ENCODE data around the gene PEX11G.

Gene PEX11G

GRCh38 chr19:7460562-7460966, 28.3 kb downstream of the PEX11G start:
- H3K4me3 ChIP-seq (ENCODE audit: insufficient read length, low read depth), result no peak overlapping the region
- H3K4me1 ChIP-seq (ENCODE audit: insufficient read depth, insufficient read length), result peaks cover 12% of the 10 kb centered on the region
- peaks cover 71% of the 10 kb centered on the region for H3K36me3 ChIP-seq (ENCODE audit: insufficient read depth, insufficient read length, low read length)
- H3K9ac ChIP-seq (ENCODE audit: insufficient read length, low read depth), result no peak overlapping the region
- H3K9me3 ChIP-seq (ENCODE audit: insufficient read depth, low read length), result no peaks in the 10 kb centered on the region
- H3K27me3 ChIP-seq (ENCODE audit: insufficient read depth, insufficient read length), result no peaks in the 10 kb centered on the region
- TF ChIP-seq SUZ12 (IDR thresholded peaks at IDR 0.05; ENCODE audit: extremely low read depth, insufficient read depth, insufficient read length) (no peak), ZNF274 (IDR thresholded peaks at IDR 0.05; ENCODE audit: low read depth, low read length) (no peak), YY1 (IDR thresholded peaks at IDR 0.05; ENCODE audit: insufficient read depth, insufficient read length) (no peak)
- no peak for DNase-seq (ENCODE audit: low read depth, low spot score)

DNA sequence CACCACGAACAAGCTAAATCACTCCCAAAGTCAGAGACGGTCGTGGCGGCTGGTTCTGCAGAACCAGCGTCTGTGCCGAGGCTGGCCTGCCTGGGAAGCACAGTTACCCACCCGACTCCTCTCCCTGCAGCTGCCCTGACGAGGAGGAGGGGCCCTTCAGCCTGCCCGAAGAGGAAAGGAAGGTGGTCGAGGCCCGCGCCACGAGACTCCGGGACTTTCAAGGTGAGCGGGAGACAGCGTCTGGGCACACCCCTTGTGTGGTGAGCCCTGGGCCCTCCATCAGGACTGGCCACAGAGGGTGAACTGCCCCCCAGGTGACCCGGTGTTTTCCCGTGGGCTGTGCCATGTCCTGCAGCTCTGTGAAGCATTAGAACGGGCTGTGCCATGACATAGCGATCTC, 29.1 kb downstream of the PEX11G start:
- DNase-seq (ENCODE audit: low read depth, low spot score), result no peak
- H3K36me3 ChIP-seq (ENCODE audit: insufficient read depth, insufficient read length, low read length), result peaks cover 75% of the 10 kb centered on the region
- no peak overlapping the region for H3K4me3 ChIP-seq (ENCODE audit: insufficient read length, low read depth)
- H3K9me3 ChIP-seq (ENCODE audit: insufficient read depth, low read length), result no peaks in the 10 kb centered on the region
- peaks cover 10% of the 10 kb centered on the region for H3K4me1 ChIP-seq (ENCODE audit: insufficient read depth, insufficient read length)
- H3K27me3 ChIP-seq (ENCODE audit: insufficient read depth, insufficient read length), result no peaks in the 10 kb centered on the region
- TF ChIP-seq YY1 (IDR thresholded peaks at IDR 0.05; ENCODE audit: insufficient read depth, insufficient read length) (no peak), ZNF274 (IDR thresholded peaks at IDR 0.05; ENCODE audit: low read depth, low read length) (no peak), SUZ12 (IDR thresholded peaks at IDR 0.05; ENCODE audit: extremely low read depth, insufficient read depth, insufficient read length) (no peak)
- no peak overlapping the region for H3K9ac ChIP-seq (ENCODE audit: insufficient read length, low read depth)

GRCh38 chr19:7458675-7459074, 30.2 kb downstream of the PEX11G start:
- H3K9me3 ChIP-seq (ENCODE audit: insufficient read depth, low read length), result peaks cover 7% of the 10 kb centered on the region; the same call in 1 of the 2 replicates
- no peak overlapping the region for H3K9ac ChIP-seq (ENCODE audit: insufficient read length, low read depth)
- DNase-seq (ENCODE audit: low read depth, low spot score), result no peak
- peaks cover 77% of the 10 kb centered on the region for H3K36me3 ChIP-seq (ENCODE audit: insufficient read depth, insufficient read length, low read length)
- H3K4me3 ChIP-seq (ENCODE audit: insufficient read length, low read depth), result no peak overlapping the region
- H3K4me1 ChIP-seq (ENCODE audit: insufficient read depth, insufficient read length), result peaks cover 10% of the 10 kb centered on the region
- H3K27me3 ChIP-seq (ENCODE audit: insufficient read depth, insufficient read length), result no peaks in the 10 kb centered on the region
- TF ChIP-seq YY1 (IDR thresholded peaks at IDR 0.05; ENCODE audit: insufficient read depth, insufficient read length) (no peak), ZNF274 (IDR thresholded peaks at IDR 0.05; ENCODE audit: low read depth, low read length) (no peak), SUZ12 (IDR thresholded peaks at IDR 0.05; ENCODE audit: extremely low read depth, insufficient read depth, insufficient read length) (no peak)

- no peak for DNase-seq (ENCODE audit: low read depth, low spot score)
- H3K4me3 ChIP-seq (ENCODE audit: insufficient read length, low read depth), result no peak overlapping the region
- peaks cover 11% of the 10 kb centered on the region; the same call in 1 of the 2 replicates for H3K9me3 ChIP-seq (ENCODE audit: insufficient read depth, low read length)
- no peak overlapping the region for H3K9ac ChIP-seq (ENCODE audit: insufficient read length, low read depth)
- no peak for TF ChIP-seq YY1 (IDR thresholded peaks at IDR 0.05; ENCODE audit: insufficient read depth, insufficient read length)
- no peak for TF ChIP-seq ZNF274 (IDR thresholded peaks at IDR 0.05; ENCODE audit: low read depth, low read length)
- no peak for TF ChIP-seq SUZ12 (IDR thresholded peaks at IDR 0.05; ENCODE audit: extremely low read depth, insufficient read depth, insufficient read length)
- peaks cover 6% of the 10 kb centered on the region for H3K4me1 ChIP-seq (ENCODE audit: insufficient read depth, insufficient read length)
- H3K36me3 ChIP-seq (ENCODE audit: insufficient read depth, insufficient read length, low read length), result peaks cover 71% of the 10 kb centered on the region
- H3K27me3 ChIP-seq (ENCODE audit: insufficient read depth, insufficient read length), result no peaks in the 10 kb centered on the region
Measured at GRCh38 chr19:7456964-7457541, 31.8 kb downstream of the PEX11G start.

DNA sequence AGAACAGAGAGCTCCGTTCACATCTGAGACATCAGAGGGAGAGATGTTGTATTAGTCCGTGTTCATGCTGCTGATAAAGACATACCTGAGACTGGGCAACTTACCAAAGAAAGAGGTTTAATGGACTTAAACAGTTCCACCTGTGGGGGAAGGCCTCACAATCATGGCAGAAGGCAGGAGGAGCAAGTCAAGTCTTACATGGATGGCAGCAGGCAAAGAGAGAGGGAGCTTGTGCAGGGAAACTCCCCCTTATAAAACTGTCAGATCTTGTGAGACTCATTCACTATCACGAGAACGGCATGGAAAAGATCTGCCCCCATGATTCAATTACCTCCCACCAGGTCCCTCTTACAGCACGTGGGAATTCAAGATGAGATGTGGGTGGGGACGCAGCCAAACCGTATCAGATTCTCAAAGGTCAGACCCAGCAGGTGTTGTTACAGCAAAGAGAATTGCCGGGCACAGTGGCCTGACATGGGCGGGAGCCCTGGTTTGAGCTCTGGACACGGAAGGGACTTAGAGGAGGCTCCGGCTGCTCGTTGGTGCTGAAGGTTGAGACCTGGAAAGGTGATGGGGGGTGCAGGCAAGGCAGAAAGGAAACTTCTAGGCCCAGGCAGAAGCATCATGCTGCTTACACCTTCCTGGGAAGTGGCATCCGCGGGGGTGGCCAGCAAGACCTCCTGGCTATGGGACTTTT, 33.1 kb downstream of the PEX11G start:
- DNase-seq (ENCODE audit: low read depth, low spot score), result no peak
- no peak for TF ChIP-seq SUZ12 (IDR thresholded peaks at IDR 0.05; ENCODE audit: extremely low read depth, insufficient read depth, insufficient read length)
- TF ChIP-seq YY1 (IDR thresholded peaks at IDR 0.05; ENCODE audit: insufficient read depth, insufficient read length), result no peak
- TF ChIP-seq ZNF274 (IDR thresholded peaks at IDR 0.05; ENCODE audit: low read depth, low read length), result no peak
- no peak overlapping the region for H3K4me3 ChIP-seq (ENCODE audit: insufficient read length, low read depth)
- peaks cover 69% of the 10 kb centered on the region for H3K36me3 ChIP-seq (ENCODE audit: insufficient read depth, insufficient read length, low read length)
- no peaks in the 10 kb centered on the region for H3K27me3 ChIP-seq (ENCODE audit: insufficient read depth, insufficient read length)
- H3K9me3 ChIP-seq (ENCODE audit: insufficient read depth, low read length), result peaks cover 13% of the 10 kb centered on the region
- H3K4me1 ChIP-seq (ENCODE audit: insufficient read depth, insufficient read length), result peaks cover 4% of the 10 kb centered on the region
- H3K9ac ChIP-seq (ENCODE audit: insufficient read length, low read depth), result no peak overlapping the region

- no peak for DNase-seq (ENCODE audit: low read depth, low spot score)
- Histone ChIP-seq H3K9me3 (ENCODE audit: insufficient read depth, low read length) (peaks cover 21% of the 10 kb centered on the region), H3K4me3 (ENCODE audit: insufficient read length, low read depth) (no peak overlapping the region), H3K9ac (ENCODE audit: insufficient read length, low read depth) (no peak overlapping the region), H3K36me3 (ENCODE audit: insufficient read depth, insufficient read length, low read length) (peaks cover 70% of the 10 kb centered on the region), H3K4me1 (ENCODE audit: insufficient read depth, insufficient read length) (peaks cover 2% of the 10 kb centered on the region), H3K27me3 (ENCODE audit: insufficient read depth, insufficient read length) (no peaks in the 10 kb centered on the region)
- no peak for TF ChIP-seq ZNF274 (IDR thresholded peaks at IDR 0.05; ENCODE audit: low read depth, low read length)
- no peak for TF ChIP-seq YY1 (IDR thresholded peaks at IDR 0.05; ENCODE audit: insufficient read depth, insufficient read length)
- TF ChIP-seq SUZ12 (IDR thresholded peaks at IDR 0.05; ENCODE audit: extremely low read depth, insufficient read depth, insufficient read length), result no peak
Measured at GRCh38 chr19:7454998-7455397, 33.8 kb downstream of the PEX11G start.

Data from NT2/D1 (cell line).